BJ (cell line): ENCODE measurements around the gene RFX2. TPM values are rescaled to one million over a fixed set of nuclear protein-coding genes. Genes with fewer than 3 reads are reported as not detected.

Source experiments
- CTCF ChIA-PET: fragments of 350-600 bp; formaldehyde crosslinking; extraction: SDS; loops from one replicate; lab custom pipeline; 2021; ENCODE audit warnings: antibody characterized with exemption, inconsistent platforms; lab: Yijun Ruan, JAX
- POLR2A ChIA-PET: fragments of 300-600 bp; sonication (Branson Sonifier 250); formaldehyde crosslinking; extraction: SDS; loops from one replicate; lab custom pipeline; 2021; ENCODE audit warnings: antibody characterized with exemption; lab: Charles Lee
- DNase-seq: peaks from one replicate; pipeline ENCODE4 v3.0.0-alpha.2; 2011; ENCODE audit warnings: low read depth
- H3K27me3 ChIP-seq: 2 replicates; pipeline ENCODE4 v1.6.0; 2011; ENCODE audit warnings: low read length; ENCODE audit not compliant: control insufficient read depth, insufficient read depth
- H3K36me3 ChIP-seq: 2 replicates; pipeline ENCODE4 v1.5.1; 2011; ENCODE audit warnings: low read length; ENCODE audit not compliant: control insufficient read depth, insufficient read depth
- H3K4me3 ChIP-seq: 2 replicates; pipeline ENCODE4 v1.5.1; 2011; ENCODE audit warnings: low read depth, mild to moderate bottlenecking, control low read depth, low read length
- CTCF ChIP-seq: IDR thresholded peaks from 2 replicates; pipeline ENCODE4 v1.5.1; 2011; ENCODE audit warnings: low read depth, mild to moderate bottlenecking, control low read depth, inconsistent platforms, low read length, moderate library complexity; ENCODE audit not compliant: insufficient read depth
- polyA plus RNA-seq: library from polyadenylated mRNA; depleted of rRNA; stranded (reverse); fragments of >200 nt; gene quantifications from 2 replicates; pipeline ENCODE4 v1.2.3, GENCODE V29; 2011

The RFX2 gene
- polyA plus RNA-seq, 1 experiment = 5.7 TPM

GRCh38 chr19:5960005-5961001, 150.0 kb downstream of the RFX2 start:
- DNase-seq = no peak
- Histone ChIP-seq H3K27me3 (no peaks in the 10 kb centered on the region), H3K36me3 (peaks cover 3% of the 10 kb centered on the region; the same call in 1 of the 2 replicates), H3K4me3 (no peak overlapping the region)
- ChIA-PET CTCF (interaction anchor here (0.7 to 1.6 kb wide), 4 partner anchors 8 to 63 kb away, joined by 3 to 4 read pairs (median 3); no protein-coding TSS in a partner anchor), POLR2A (no interaction called here)
- no peak for TF ChIP-seq CTCF

GRCh38 chr19:5959260-5960004, 150.9 kb downstream of the RFX2 start:
- Histone ChIP-seq H3K4me3 (no peak overlapping the region), H3K36me3 (peaks cover 3% of the 10 kb centered on the region; the same call in 1 of the 2 replicates), H3K27me3 (no peaks in the 10 kb centered on the region)
- no peak for TF ChIP-seq CTCF
- ChIA-PET CTCF (interaction anchor here (0.7 to 12.1 kb wide), 5 partner anchors 8 to 63 kb away, joined by 3 to 78 read pairs (median 4); no protein-coding TSS in a partner anchor), POLR2A (no interaction called here)
- DNase-seq = no peak

- Histone ChIP-seq H3K27me3 (no peaks in the 10 kb centered on the region), H3K36me3 (peaks cover 3% of the 10 kb centered on the region; the same call in 1 of the 2 replicates), H3K4me3 (no peak overlapping the region)
- CTCF ChIA-PET = interaction anchor here (1.8 to 12.1 kb wide), 2 partner anchors 8 to 14 kb away, joined by 4 to 78 read pairs; no protein-coding TSS in a partner anchor
- no peak for TF ChIP-seq CTCF
- POLR2A ChIA-PET = no interaction called here
- DNase-seq = no peak
These were observed 151.5 kb downstream of the RFX2 start for GRCh38 chr19:5958851-5959122.

- H3K36me3 ChIP-seq = peaks cover 3% of the 10 kb centered on the region; the same call in 1 of the 2 replicates
- CTCF ChIA-PET = interaction anchor here (0.8 to 12.1 kb wide), 4 partner anchors 9 to 52 kb away, joined by 3 to 78 read pairs (median 4); no protein-coding TSS in a partner anchor
These were observed 152.0 kb downstream of the RFX2 start for GRCh38 chr19:5958074-5958850.

More at GRCh38 chr19:5958074-5958850, 152.0 kb downstream of the RFX2 start:
- POLR2A ChIA-PET = no interaction called here
- H3K4me3 ChIP-seq = no peak overlapping the region
- DNase-seq = no peak
- H3K27me3 ChIP-seq = no peaks in the 10 kb centered on the region
- no peak for TF ChIP-seq CTCF
